ENCODE data around the gene LSM5. TPM values are rescaled to one million over a fixed set of nuclear protein-coding genes. Genes with fewer than 3 reads are reported as not detected.

Gene LSM5
- total RNA-seq, 1 donor from 2014 or later, result 35.5 TPM

DNA sequence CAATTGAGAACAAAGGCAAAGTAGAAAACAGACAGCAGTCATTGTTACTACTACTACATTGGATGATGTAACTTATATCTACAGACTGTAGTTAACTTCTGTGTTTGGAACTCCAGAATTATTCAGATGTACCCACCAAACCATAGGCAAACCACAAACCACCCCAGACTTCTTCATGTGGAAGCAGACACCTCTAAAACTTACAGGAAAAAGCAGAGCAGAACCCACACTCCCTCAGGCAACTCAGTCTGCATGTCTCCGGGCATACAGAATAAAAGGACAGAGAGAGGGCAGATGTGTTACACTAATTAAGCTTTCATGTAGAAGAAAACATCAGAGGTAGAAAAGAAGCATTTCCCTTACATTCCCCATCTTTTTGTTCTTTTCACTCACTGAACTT is 9.0 kb downstream of the LSM5 start:
- TF ChIP-seq, protein P1, sequence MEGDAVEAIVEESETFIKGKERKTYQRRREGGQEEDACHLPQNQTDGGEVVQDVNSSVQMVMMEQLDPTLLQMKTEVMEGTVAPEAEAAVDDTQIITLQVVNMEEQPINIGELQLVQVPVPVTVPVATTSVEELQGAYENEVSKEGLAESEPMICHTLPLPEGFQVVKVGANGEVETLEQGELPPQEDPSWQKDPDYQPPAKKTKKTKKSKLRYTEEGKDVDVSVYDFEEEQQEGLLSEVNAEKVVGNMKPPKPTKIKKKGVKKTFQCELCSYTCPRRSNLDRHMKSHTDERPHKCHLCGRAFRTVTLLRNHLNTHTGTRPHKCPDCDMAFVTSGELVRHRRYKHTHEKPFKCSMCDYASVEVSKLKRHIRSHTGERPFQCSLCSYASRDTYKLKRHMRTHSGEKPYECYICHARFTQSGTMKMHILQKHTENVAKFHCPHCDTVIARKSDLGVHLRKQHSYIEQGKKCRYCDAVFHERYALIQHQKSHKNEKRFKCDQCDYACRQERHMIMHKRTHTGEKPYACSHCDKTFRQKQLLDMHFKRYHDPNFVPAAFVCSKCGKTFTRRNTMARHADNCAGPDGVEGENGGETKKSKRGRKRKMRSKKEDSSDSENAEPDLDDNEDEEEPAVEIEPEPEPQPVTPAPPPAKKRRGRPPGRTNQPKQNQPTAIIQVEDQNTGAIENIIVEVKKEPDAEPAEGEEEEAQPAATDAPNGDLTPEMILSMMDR (IDR thresholded peaks at IDR 0.05), result no peak
- Mint-ChIP-seq H3K27me3 (ENCODE audit: unreplicated experiment) (no peaks in the 10 kb centered on the region), H3K27ac (ENCODE audit: unreplicated experiment) (peak overlapping the region; percentile 7), H3K9me3 (ENCODE audit: unreplicated experiment) (no peaks in the 10 kb centered on the region), H3K36me3 (ENCODE audit: unreplicated experiment) (peaks cover 4% of the 10 kb centered on the region), H3K4me3 (ENCODE audit: unreplicated experiment) (no peak overlapping the region), H3K4me1 (ENCODE audit: unreplicated experiment) (peaks cover 22% of the 10 kb centered on the region)
- DNase-seq (ENCODE audit: extremely low spot score, unreplicated experiment), result no peak

DNA sequence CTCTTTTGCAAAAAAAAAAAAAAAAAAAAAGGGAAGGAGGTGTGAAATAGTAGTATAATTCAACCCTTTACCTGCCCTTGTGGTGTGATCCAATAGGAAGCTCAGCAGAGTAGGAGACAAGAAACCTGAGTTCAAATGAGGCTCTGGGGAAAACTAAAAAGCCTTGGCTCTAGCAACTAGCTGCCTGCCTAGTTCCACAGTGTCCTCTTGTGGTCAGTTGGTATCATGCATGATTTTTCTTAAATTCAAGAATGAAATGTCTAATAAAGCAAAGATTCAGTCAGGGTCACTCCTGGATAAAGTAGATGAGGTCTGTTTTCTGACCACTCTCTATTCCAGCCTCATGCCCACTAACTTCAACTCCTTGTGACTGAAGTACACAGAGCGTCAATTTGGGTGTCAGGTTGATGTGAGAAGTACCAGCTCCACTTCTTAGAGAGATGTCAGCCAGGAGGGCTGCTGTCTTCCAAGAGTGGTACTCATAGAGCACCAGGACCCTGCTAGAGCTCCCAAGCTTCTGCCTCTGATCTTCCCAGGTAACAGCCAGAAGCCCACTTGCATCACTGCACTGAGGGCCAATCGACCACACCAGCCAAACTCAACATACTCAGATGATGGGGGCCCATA is 10.5 kb downstream of the LSM5 start:
- Mint-ChIP-seq H3K27ac (ENCODE audit: unreplicated experiment) (no peak overlapping the region), H3K27me3 (ENCODE audit: unreplicated experiment) (no peaks in the 10 kb centered on the region), H3K4me1 (ENCODE audit: unreplicated experiment) (peaks cover 34% of the 10 kb centered on the region), H3K36me3 (ENCODE audit: unreplicated experiment) (no peaks in the 10 kb centered on the region), H3K4me3 (ENCODE audit: unreplicated experiment) (no peak overlapping the region), H3K9me3 (ENCODE audit: unreplicated experiment) (no peaks in the 10 kb centered on the region)
- TF ChIP-seq, protein P1 (IDR thresholded peaks at IDR 0.05), result peak; percentile 87
- DNase-seq (ENCODE audit: extremely low spot score, unreplicated experiment), result no peak

DNA sequence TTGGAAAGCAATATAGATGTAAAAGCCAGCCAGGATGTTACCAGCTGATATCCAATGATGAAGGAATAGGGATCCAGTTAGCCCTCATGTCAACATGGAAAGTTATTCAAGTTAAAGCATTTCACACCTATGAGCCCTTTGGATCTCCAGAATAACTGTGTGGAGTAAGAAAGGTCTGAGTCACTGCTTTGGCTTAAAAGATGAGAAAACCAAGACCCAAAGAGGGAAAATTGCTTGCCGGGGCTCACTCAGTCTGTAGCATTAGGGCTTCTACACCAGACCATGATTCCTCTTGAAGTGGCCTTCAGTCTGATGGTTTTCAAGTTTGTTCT is 12.6 kb downstream of the LSM5 start:
- Mint-ChIP-seq H3K4me1 (ENCODE audit: unreplicated experiment) (peaks cover 48% of the 10 kb centered on the region), H3K27me3 (ENCODE audit: unreplicated experiment) (no peaks in the 10 kb centered on the region), H3K9me3 (ENCODE audit: unreplicated experiment) (no peaks in the 10 kb centered on the region), H3K4me3 (ENCODE audit: unreplicated experiment) (no peak overlapping the region), H3K27ac (ENCODE audit: unreplicated experiment) (no peak overlapping the region), H3K36me3 (ENCODE audit: unreplicated experiment) (no peaks in the 10 kb centered on the region)
- TF ChIP-seq, protein P1 (IDR thresholded peaks at IDR 0.05), result no peak
- DNase-seq (ENCODE audit: extremely low spot score, unreplicated experiment), result no peak

DNA sequence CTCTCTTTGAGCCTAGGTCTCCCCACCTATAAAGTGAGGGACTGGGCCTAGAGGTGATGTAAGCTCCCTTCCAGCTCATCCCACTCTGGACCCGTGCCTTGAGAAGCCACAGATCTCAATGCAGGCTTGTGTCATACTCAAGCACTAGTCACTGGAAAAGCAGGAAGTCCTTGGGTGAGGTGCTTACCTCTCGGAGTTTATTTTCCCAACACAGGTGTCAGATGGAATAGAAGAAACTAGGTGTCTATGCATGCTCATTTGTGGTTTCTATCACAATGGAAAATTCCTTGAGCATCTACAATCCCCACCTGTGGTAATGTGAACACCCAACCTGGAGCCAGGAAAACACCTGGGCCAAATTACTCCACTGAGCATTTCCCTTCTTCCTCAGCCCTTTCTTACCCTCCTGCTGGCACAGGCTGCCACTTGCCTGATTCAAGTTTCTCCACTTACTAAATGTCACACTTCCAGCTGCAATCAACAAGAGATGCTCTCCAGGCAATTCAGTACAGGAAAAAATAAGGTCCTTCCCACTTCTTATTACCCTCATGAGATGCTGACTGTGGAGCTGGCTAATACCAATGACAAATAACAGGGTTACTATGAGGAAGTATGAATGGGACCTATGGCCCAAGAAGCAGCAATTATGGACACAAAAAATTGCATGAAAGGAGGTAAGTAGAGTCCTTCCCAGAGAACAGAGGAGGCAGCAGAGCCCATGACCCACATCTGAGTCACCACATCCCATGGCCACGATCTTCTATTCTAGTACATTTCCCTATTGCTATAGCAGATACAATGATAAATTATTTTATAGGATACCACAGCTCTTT is 13.1 kb downstream of the LSM5 start:
- no peak for DNase-seq (ENCODE audit: extremely low spot score, unreplicated experiment)
- H3K36me3 Mint-ChIP-seq (ENCODE audit: unreplicated experiment), result no peaks in the 10 kb centered on the region
- no peak overlapping the region for H3K4me3 Mint-ChIP-seq (ENCODE audit: unreplicated experiment)
- no peak overlapping the region for H3K27ac Mint-ChIP-seq (ENCODE audit: unreplicated experiment)
- no peaks in the 10 kb centered on the region for H3K27me3 Mint-ChIP-seq (ENCODE audit: unreplicated experiment)
- no peaks in the 10 kb centered on the region for H3K9me3 Mint-ChIP-seq (ENCODE audit: unreplicated experiment)
- TF ChIP-seq, protein P1 (IDR thresholded peaks at IDR 0.05), result no peak
- peaks cover 48% of the 10 kb centered on the region for H3K4me1 Mint-ChIP-seq (ENCODE audit: unreplicated experiment)

DNA sequence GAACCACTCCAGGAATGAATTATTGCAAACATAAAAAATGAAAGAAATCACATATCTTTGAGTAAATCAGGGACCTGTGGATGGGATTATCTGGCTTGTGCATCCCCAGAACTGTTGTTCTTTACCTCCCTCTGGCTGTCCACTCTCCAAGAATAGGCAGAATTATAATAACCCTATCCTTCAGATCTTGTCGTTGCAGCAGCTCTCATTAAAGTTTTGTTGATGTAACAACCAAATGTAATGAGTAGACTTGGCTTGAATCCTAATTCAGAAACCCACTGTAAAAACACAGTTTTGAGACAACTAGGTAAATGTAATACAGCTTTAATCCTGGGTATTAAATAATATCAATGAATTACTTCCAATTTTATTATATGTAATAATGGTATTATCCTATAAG is 16.2 kb downstream of the LSM5 start:
- Mint-ChIP-seq H3K27ac (ENCODE audit: unreplicated experiment) (peak overlapping the region; percentile 58), H3K4me1 (ENCODE audit: unreplicated experiment) (peaks cover 37% of the 10 kb centered on the region), H3K9me3 (ENCODE audit: unreplicated experiment) (no peaks in the 10 kb centered on the region), H3K36me3 (ENCODE audit: unreplicated experiment) (no peaks in the 10 kb centered on the region), H3K4me3 (ENCODE audit: unreplicated experiment) (no peak overlapping the region), H3K27me3 (ENCODE audit: unreplicated experiment) (no peaks in the 10 kb centered on the region)
- no peak for DNase-seq (ENCODE audit: extremely low spot score, unreplicated experiment)
- TF ChIP-seq, protein P1 (IDR thresholded peaks at IDR 0.05), result no peak
